HCT116 (cell line): ENCODE results near the gene PICALM.

Experiments
- CTCF ChIP-seq, 3 experiments: fragments of 200-600 bp in 1 of 3; sonication (generic) in 1 of 3; IDR thresholded peaks in 2 of 3; conservative IDR thresholded peaks in 1 of 3; 2 replicates each; pipeline ENCODE4 v1.5.1; 2012 to 2017; ENCODE audit warnings: low read depth in 2 of 3, low read length in 2 of 3, antibody characterized with exemption in 1 of 3, borderline replicate concordance in 1 of 3, control low read depth in 1 of 3, mild to moderate bottlenecking in 1 of 3, mixed read lengths in 1 of 3, mixed run types in 1 of 3, moderate library complexity in 1 of 3; ENCODE audit not compliant: insufficient read depth in 1 of 3
- ZFX ChIP-seq: fragments of 450-650 bp; IDR thresholded peaks from 2 replicates; pipeline ENCODE4 v1.6.1; 2017

- TF ChIP-seq CTCF (IDR thresholded peaks at IDR 0.05 in 2 of 3, conservative IDR thresholded peaks at IDR 0.05 in 1 of 3; ENCODE audit: borderline replicate concordance in 1 of 3, insufficient read depth in 1 of 3, low read depth in 2 of 3, low read length in 2 of 3) (no peak), ZFX (no peak)
Observed at GRCh38 chr11:85951049-85951405, 117.9 kb downstream of the PICALM start.
